H9 (cell line): ENCODE measurements around the gene FCN1. TPM values are rescaled to one million over a fixed set of nuclear protein-coding genes. Genes with fewer than 3 reads are reported as not detected.

ENCODE experiments used
- DNase-seq: peaks from one replicate; pipeline ENCODE4 v3.0.0-alpha.2; 2017
- H2AFZ ChIP-seq: one replicate; pipeline ENCODE4 v1.6.1; 2013; ENCODE audit warnings: mild to moderate bottlenecking, low read length, control low read depth, moderate library complexity
- H2AK5ac ChIP-seq: 2 replicates; pipeline ENCODE4 v1.6.1; 2013; ENCODE audit warnings: low read length, control low read depth, mixed read lengths; ENCODE audit not compliant: insufficient read length
- H2BK120ac ChIP-seq: one replicate; pipeline ENCODE4 v1.6.1; 2013; ENCODE audit warnings: low read depth, mild to moderate bottlenecking, low read length, control low read depth, inconsistent platforms; ENCODE audit not compliant: poor library complexity, severe bottlenecking
- H2BK12ac ChIP-seq: 2 replicates; pipeline ENCODE4 v1.6.1; 2013; ENCODE audit warnings: low read length, control low read depth, mixed read lengths, low read depth; ENCODE audit not compliant: insufficient read length
- H2BK15ac ChIP-seq: 2 replicates; pipeline ENCODE4 v1.6.1; 2013; ENCODE audit warnings: low read depth, low read length, control low read depth
- H2BK20ac ChIP-seq: one replicate; pipeline ENCODE4 v1.6.1; 2013; ENCODE audit warnings: low read depth, mild to moderate bottlenecking, low read length, control low read depth, inconsistent platforms; ENCODE audit not compliant: poor library complexity, severe bottlenecking
- H2BK5ac ChIP-seq: 2 replicates; pipeline ENCODE4 v1.6.1; 2013; ENCODE audit warnings: low read length, control low read depth, mixed read lengths; ENCODE audit not compliant: insufficient read length
- H3K14ac ChIP-seq: 2 replicates; pipeline ENCODE4 v1.6.1; 2013; ENCODE audit warnings: low read length, control low read depth; ENCODE audit not compliant: insufficient read depth
- H3K18ac ChIP-seq: 2 replicates; pipeline ENCODE4 v1.6.1; 2013; ENCODE audit warnings: low read depth, mild to moderate bottlenecking, mixed read lengths, low read length, control low read depth; ENCODE audit not compliant: insufficient read length
- H3K23ac ChIP-seq: 2 replicates; pipeline ENCODE4 v1.6.1; 2013; ENCODE audit warnings: low read length, control low read depth, mixed read lengths, low read depth; ENCODE audit not compliant: insufficient read length
- H3K23me2 ChIP-seq: 2 replicates; pipeline ENCODE4 v1.6.1; 2013; ENCODE audit warnings: low read depth, mild to moderate bottlenecking, mixed read lengths, low read length, control low read depth; ENCODE audit not compliant: insufficient read length, poor library complexity, severe bottlenecking
- H3K27ac ChIP-seq: 2 replicates; pipeline ENCODE4 v1.5.1; 2013; ENCODE audit warnings: low read length, control low read depth, mixed read lengths, low read depth; ENCODE audit not compliant: insufficient read length
- H3K27me3 ChIP-seq: 2 replicates; pipeline ENCODE4 v1.6.1; 2013; ENCODE audit warnings: low read length, control low read depth, inconsistent platforms; ENCODE audit not compliant: insufficient read depth
- H3K4ac ChIP-seq: 2 replicates; pipeline ENCODE4 v1.6.1; 2013; ENCODE audit warnings: low read depth, mild to moderate bottlenecking, control low read depth, inconsistent platforms, low read length, moderate library complexity
- H3K4me1 ChIP-seq: 2 replicates; pipeline ENCODE4 v1.6.1; 2013; ENCODE audit warnings: low read length, control low read depth, inconsistent platforms; ENCODE audit not compliant: insufficient read depth
- H3K4me2 ChIP-seq: 2 replicates; pipeline ENCODE4 v1.6.1; 2013; ENCODE audit warnings: low read length, control low read depth, mixed read lengths; ENCODE audit not compliant: insufficient read length, insufficient read depth
- H3K56ac ChIP-seq: 2 replicates; pipeline ENCODE4 v1.6.1; 2013; ENCODE audit warnings: low read depth, mild to moderate bottlenecking, mixed read lengths, low read length, control low read depth; ENCODE audit not compliant: insufficient read length
- H3K79me1 ChIP-seq: 2 replicates; pipeline ENCODE4 v1.6.1; 2013; ENCODE audit warnings: low read depth, mild to moderate bottlenecking, moderate library complexity, low read length, control low read depth, inconsistent platforms; ENCODE audit not compliant: insufficient read depth, poor library complexity, severe bottlenecking
- H3K79me2 ChIP-seq: 2 replicates; pipeline ENCODE4 v1.6.1; 2013; ENCODE audit warnings: low read length, control low read depth, inconsistent platforms; ENCODE audit not compliant: insufficient read depth
- H3K9ac ChIP-seq: 2 replicates; pipeline ENCODE4 v1.6.1; 2013; ENCODE audit warnings: low read length, control low read depth, mixed read lengths; ENCODE audit not compliant: insufficient read length; ENCODE audit errors: extremely low read depth
- H3K9me3 ChIP-seq: one replicate; pipeline ENCODE4 v1.6.1; 2013; ENCODE audit warnings: low read depth, low read length, inconsistent platforms; ENCODE audit not compliant: control insufficient read depth
- H3T11ph ChIP-seq: one replicate; pipeline ENCODE4 v1.6.1; 2013; ENCODE audit warnings: mild to moderate bottlenecking, low read length, control low read depth, inconsistent platforms
- H4K20me1 ChIP-seq: one replicate; pipeline ENCODE4 v1.6.1; 2013; ENCODE audit not compliant: control insufficient read depth, insufficient read length, insufficient read depth
- H4K5ac ChIP-seq: 2 replicates; pipeline ENCODE4 v1.6.1; 2013; ENCODE audit warnings: low read depth, mild to moderate bottlenecking, mixed read lengths, low read length, control low read depth; ENCODE audit not compliant: insufficient read length
- H4K8ac ChIP-seq: replicated peaks from 2 replicates; pipeline ENCODE4 v1.6.1; 2013; ENCODE audit warnings: low read length, control low read depth, mixed read lengths, low read depth; ENCODE audit not compliant: insufficient read length
- H4K91ac ChIP-seq: 2 replicates; pipeline ENCODE4 v1.6.1; 2013; ENCODE audit warnings: low read depth, mild to moderate bottlenecking, moderate library complexity, mixed read lengths, low read length, control low read depth; ENCODE audit not compliant: insufficient read length
- H3K27ac Mint-ChIP-seq, 3 experiments: 2 replicates in 2 of 3; 3 replicates in 1 of 3; pipeline ENCODE4 v1.8.0; 2020 to 2021; ENCODE audit warnings: mixed read lengths in 3 of 3, mild to moderate bottlenecking in 1 of 3, moderate library complexity in 1 of 3
- H3K27me3 Mint-ChIP-seq: 2 replicates; pipeline ENCODE4 v1.8.0; 2021; ENCODE audit warnings: low read depth, mild to moderate bottlenecking, moderate library complexity, mixed read lengths
- H3K36me3 Mint-ChIP-seq, 3 experiments: 2 replicates in 2 of 3; 3 replicates in 1 of 3; pipeline ENCODE4 v1.8.0; 2020 to 2021; ENCODE audit warnings: low read depth in 3 of 3, mixed read lengths in 3 of 3; ENCODE audit not compliant: insufficient read depth in 1 of 3
- H3K4me1 Mint-ChIP-seq, 2 experiments: 2 replicates each; pipeline ENCODE4 v1.8.0; 2020; ENCODE audit warnings: mixed read lengths in 2 of 2
- H3K4me3 Mint-ChIP-seq, 2 experiments: 2 replicates in 1 of 2; 3 replicates in 1 of 2; pipeline ENCODE4 v1.8.0; 2020 to 2021; ENCODE audit warnings: mild to moderate bottlenecking in 2 of 2, mixed read lengths in 2 of 2, moderate library complexity in 1 of 2
- H3K9me3 Mint-ChIP-seq, 2 experiments: 2 replicates in 1 of 2; 3 replicates in 1 of 2; pipeline ENCODE4 v1.8.0; 2020; ENCODE audit warnings: mild to moderate bottlenecking in 2 of 2, mixed read lengths in 2 of 2, moderate library complexity in 1 of 2
- CTCF ChIP-seq: fragments of 200-600 bp; sonication (generic); conservative IDR thresholded peaks from 3 replicates; pipeline ENCODE4 v1.8.0; 2021; ENCODE audit warnings: antibody characterized with exemption, mild to moderate bottlenecking
- WGBS: extraction: QIAGEN DNeasy Blood & Tissue Kit; methylation state at CpG from one replicate; pipeline ENCODE4 v1.1.7; 2013; ENCODE audit warnings: missing lambda C conversion rate, low lambda C conversion rate, mixed read lengths; ENCODE audit not compliant: insufficient read length; ENCODE audit errors: extremely low coverage; 5-methylcytosine and 5-hydroxymethylcytosine counted together
- total RNA-seq: library from RNA; stranded (reverse); gene quantifications from 2 replicates; pipeline ENCODE4 v1.2.1, GENCODE V29; 2021

FCN1 gene
- total RNA-seq, 1 experiment from 2014 or later: not detected

- Histone ChIP-seq H2BK15ac (no peak overlapping the region), H3K4me2 (no peak overlapping the region), H2BK20ac (no peak overlapping the region), H4K91ac (no peak overlapping the region), H4K8ac (no peak overlapping the region), H3K4me1 (no peaks in the 10 kb centered on the region), H3K27me3 (no peaks in the 10 kb centered on the region), H2BK120ac (no peak overlapping the region), H4K20me1 (no peaks in the 10 kb centered on the region), H2BK12ac (no peak overlapping the region), H3K56ac (no peak overlapping the region), H3K27ac (no peak overlapping the region), H3K23ac (no peak overlapping the region), H3K79me1 (no peaks in the 10 kb centered on the region), H2AFZ (no peak overlapping the region), H2BK5ac (no peak overlapping the region), H3K14ac (no peak overlapping the region), H3K79me2 (no peaks in the 10 kb centered on the region), H3K4ac (no peak overlapping the region), H3K9me3 (no peaks in the 10 kb centered on the region), H4K5ac (no peak overlapping the region), H3K9ac (no peak overlapping the region), H3T11ph (no peak overlapping the region), H3K18ac (no peak overlapping the region), H3K23me2 (no peaks in the 10 kb centered on the region), H2AK5ac (no peak overlapping the region)
- WGBS: no CpG with 5 or more reads among the region's 27 CpGs
- no peaks in the 10 kb centered on the region; a peak in 1 of 5 replicates for H3K9me3 Mint-ChIP-seq
- no peak overlapping the region for H3K27ac Mint-ChIP-seq
- no peak for DNase-seq
- TF ChIP-seq CTCF: no peak
- no peak overlapping the region for H3K4me3 Mint-ChIP-seq
- no peaks in the 10 kb centered on the region for H3K36me3 Mint-ChIP-seq
- H3K27me3 Mint-ChIP-seq: no peaks in the 10 kb centered on the region; the same call in none of the 2 replicates
- H3K4me1 Mint-ChIP-seq: peaks cover 30 to 48% of the 10 kb centered on the region in 2 experiments
Observed at GRCh38 chr9:134935701-134936345, 18.1 kb upstream of the FCN1 start.
